GM18909 (cell line): ENCODE data around the gene AIRE.
"Not testable (repeated sequence)": the region's sequence is repeated elsewhere in the genome, so short reads cannot be mapped to it uniquely, and the experiment has no call there.

Experiments used
- ATAC-seq: cut with Tn5 transposase; IDR thresholded peaks from one replicate; pipeline ENCODE4 v1.9.1; 2021; ENCODE audit warnings: mild to moderate bottlenecking; ENCODE audit not compliant: unreplicated experiment, poor library complexity

Gene AIRE

GRCh38 chr21:44285138-44285992 is at the start of gene AIRE:
Gene AIRE, plus strand, starts transcription at chr21:44285876. Its CDS starts 131 bp downstream, at chr21:44286007.
- no peak for ATAC-seq

- ATAC-seq = not testable (repeated sequence)
Observed at GRCh38 chr21:44240353-44240752, 45.3 kb upstream of the AIRE start.

- peak; percentile 55 for ATAC-seq
Observed at GRCh38 chr21:44240842-44241241, 44.8 kb upstream of the AIRE start, which contains the start of gene ICOSLG. Gene ICOSLG, minus strand, starts transcription at chr21:44240943. Its CDS starts 126 bp downstream, at chr21:44240817.

- peak; percentile 35 for ATAC-seq
Observed at GRCh38 chr21:44241281-44241680, 44.4 kb upstream of the AIRE start.

GRCh38 chr21:44243980-44244379 is 41.7 kb upstream of the AIRE start:
- ATAC-seq = peak; percentile 64

GRCh38 chr21:44247904-44248303 is 37.8 kb upstream of the AIRE start:
- not testable (repeated sequence) for ATAC-seq

GRCh38 chr21:44249204-44250037 is 36.3 kb upstream of the AIRE start:
- ATAC-seq = not testable (repeated sequence)

GRCh38 chr21:44253832-44254710 is 31.6 kb upstream of the AIRE start:
- no peak for ATAC-seq

- ATAC-seq = no peak
Observed at GRCh38 chr21:44255511-44255981, 30.1 kb upstream of the AIRE start.

- ATAC-seq = no peak
Observed at GRCh38 chr21:44258056-44258725, 27.5 kb upstream of the AIRE start.

GRCh38 chr21:44259082-44259705 is 26.5 kb upstream of the AIRE start:
- no peak for ATAC-seq

- no peak for ATAC-seq
Observed at GRCh38 chr21:44260066-44260465, 25.6 kb upstream of the AIRE start.

GRCh38 chr21:44260791-44261631 is 24.7 kb upstream of the AIRE start:
- ATAC-seq = no peak

- no peak for ATAC-seq
Observed at GRCh38 chr21:44261675-44262295, 23.9 kb upstream of the AIRE start, which contains the start of gene DNMT3L. Gene DNMT3L, minus strand, starts transcription at chr21:44261897. Its CDS starts 638 bp downstream, at chr21:44261259.

GRCh38 chr21:44262338-44263056 is 23.2 kb upstream of the AIRE start:
- no peak for ATAC-seq

- no peak for ATAC-seq
Observed at GRCh38 chr21:44263221-44263760, 22.4 kb upstream of the AIRE start.

- no peak for ATAC-seq
Observed at GRCh38 chr21:44263768-44264167, 21.9 kb upstream of the AIRE start.
